Measurements from ENCODE around the gene EIF4ENIF1. TPM values are rescaled to one million over a fixed set of nuclear protein-coding genes. Genes with fewer than 3 reads are reported as not detected.
"Not testable (repeated sequence)": the region's sequence is repeated elsewhere in the genome, so short reads cannot be mapped to it uniquely, and the experiment has no call there.

Gene EIF4ENIF1
- total RNA-seq, 1 experiment from 2014 or later: 32.0 TPM

DNA sequence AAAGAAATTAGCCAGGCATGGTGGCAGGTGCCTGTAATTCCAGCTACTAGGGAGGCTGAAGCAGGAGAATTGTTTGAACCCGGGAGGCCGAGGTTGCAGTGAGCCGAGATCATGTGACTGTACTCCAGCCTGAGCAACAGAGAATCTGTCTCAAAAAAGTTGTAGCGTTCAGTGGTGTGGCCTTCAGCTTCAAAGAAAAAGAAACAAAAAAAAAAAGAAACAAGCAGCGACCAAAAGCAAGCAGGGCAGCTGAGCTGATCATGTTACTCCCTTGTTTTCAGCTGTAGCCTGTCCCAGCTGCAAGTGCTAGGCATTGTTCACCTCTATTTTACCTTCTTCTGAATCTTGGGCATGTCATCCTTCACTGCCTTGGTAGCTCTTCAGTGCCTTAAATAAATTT, 43.7 kb upstream of the EIF4ENIF1 start:
- H3K4me3 Mint-ChIP-seq (ENCODE audit: low read depth, unreplicated experiment): no peak overlapping the region
- H3K27me3 Mint-ChIP-seq (ENCODE audit: unreplicated experiment): no peaks in the 10 kb centered on the region
- no peak for DNase-seq
- no peaks in the 10 kb centered on the region for H3K36me3 Mint-ChIP-seq (ENCODE audit: insufficient read depth, unreplicated experiment)
- TF ChIP-seq, protein P1, sequence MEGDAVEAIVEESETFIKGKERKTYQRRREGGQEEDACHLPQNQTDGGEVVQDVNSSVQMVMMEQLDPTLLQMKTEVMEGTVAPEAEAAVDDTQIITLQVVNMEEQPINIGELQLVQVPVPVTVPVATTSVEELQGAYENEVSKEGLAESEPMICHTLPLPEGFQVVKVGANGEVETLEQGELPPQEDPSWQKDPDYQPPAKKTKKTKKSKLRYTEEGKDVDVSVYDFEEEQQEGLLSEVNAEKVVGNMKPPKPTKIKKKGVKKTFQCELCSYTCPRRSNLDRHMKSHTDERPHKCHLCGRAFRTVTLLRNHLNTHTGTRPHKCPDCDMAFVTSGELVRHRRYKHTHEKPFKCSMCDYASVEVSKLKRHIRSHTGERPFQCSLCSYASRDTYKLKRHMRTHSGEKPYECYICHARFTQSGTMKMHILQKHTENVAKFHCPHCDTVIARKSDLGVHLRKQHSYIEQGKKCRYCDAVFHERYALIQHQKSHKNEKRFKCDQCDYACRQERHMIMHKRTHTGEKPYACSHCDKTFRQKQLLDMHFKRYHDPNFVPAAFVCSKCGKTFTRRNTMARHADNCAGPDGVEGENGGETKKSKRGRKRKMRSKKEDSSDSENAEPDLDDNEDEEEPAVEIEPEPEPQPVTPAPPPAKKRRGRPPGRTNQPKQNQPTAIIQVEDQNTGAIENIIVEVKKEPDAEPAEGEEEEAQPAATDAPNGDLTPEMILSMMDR (IDR thresholded peaks at IDR 0.05; ENCODE audit: unreplicated experiment): no peak
- no peaks in the 10 kb centered on the region for H3K9me3 Mint-ChIP-seq (ENCODE audit: low read depth, unreplicated experiment)
- H3K27ac Mint-ChIP-seq (ENCODE audit: unreplicated experiment): no peak overlapping the region
- no TSS peak for BruUV-seq (replicated peaks)
- no peaks in the 10 kb centered on the region for H3K4me1 Mint-ChIP-seq (ENCODE audit: low read depth, unreplicated experiment)
- CTCF ChIA-PET: no interaction called here
- intact Hi-C loops (cut with micrococcal nuclease; ENCODE audit: unreplicated experiment): no loop called here

DNA sequence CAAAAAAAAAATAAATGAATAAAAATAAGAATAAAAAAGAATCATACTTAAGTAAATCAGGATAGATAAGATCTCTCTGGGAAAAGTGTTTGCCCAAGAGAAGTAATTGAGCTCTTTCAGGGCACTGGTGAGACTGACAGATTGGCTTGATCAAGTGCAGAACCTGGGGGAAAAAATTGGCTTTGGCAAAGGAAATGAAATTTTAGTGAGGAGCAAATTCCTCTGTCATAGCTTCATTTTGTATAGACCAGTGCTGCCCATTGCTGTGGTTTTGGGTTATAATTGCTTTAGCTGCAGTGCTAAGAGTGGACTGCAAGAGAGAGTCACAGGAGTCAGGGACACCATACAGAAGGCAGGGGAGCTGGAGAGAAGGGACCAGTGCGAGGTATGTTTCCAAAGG, 42.4 kb upstream of the EIF4ENIF1 start:
- H3K27me3 Mint-ChIP-seq (ENCODE audit: unreplicated experiment): no peaks in the 10 kb centered on the region
- CTCF ChIA-PET: no interaction called here
- no peak overlapping the region for H3K27ac Mint-ChIP-seq (ENCODE audit: unreplicated experiment)

DNA sequence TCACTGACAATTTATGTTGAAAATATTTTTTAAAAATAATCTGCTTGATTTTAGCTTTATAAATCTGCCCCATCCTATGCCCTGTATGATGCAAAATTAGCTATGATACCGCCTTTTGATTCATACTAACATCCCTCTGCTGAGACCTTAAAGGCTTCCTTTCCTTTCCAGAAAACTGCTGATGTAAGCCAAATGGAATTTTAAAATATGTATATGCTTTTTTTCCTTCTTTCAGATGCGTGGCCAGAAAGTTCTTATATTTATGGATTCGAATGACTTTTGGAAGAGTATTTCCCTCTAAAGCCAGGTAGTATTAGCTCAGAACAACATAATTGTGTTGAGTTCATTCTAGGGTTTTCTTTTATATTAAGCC, 41.2 kb upstream of the EIF4ENIF1 start:
- intact Hi-C loops (cut with micrococcal nuclease; ENCODE audit: unreplicated experiment): no loop called here
- no peaks in the 10 kb centered on the region for H3K9me3 Mint-ChIP-seq (ENCODE audit: low read depth, unreplicated experiment)
- DNase-seq: no peak
- no peak overlapping the region for H3K27ac Mint-ChIP-seq (ENCODE audit: unreplicated experiment)
- H3K4me1 Mint-ChIP-seq (ENCODE audit: low read depth, unreplicated experiment): no peaks in the 10 kb centered on the region
- CTCF ChIA-PET: no interaction called here
- no peaks in the 10 kb centered on the region for H3K27me3 Mint-ChIP-seq (ENCODE audit: unreplicated experiment)
- no TSS peak for BruUV-seq (replicated peaks)
- TF ChIP-seq, protein P1 (IDR thresholded peaks at IDR 0.05; ENCODE audit: unreplicated experiment): no peak
- H3K36me3 Mint-ChIP-seq (ENCODE audit: insufficient read depth, unreplicated experiment): no peaks in the 10 kb centered on the region
- no peak overlapping the region for H3K4me3 Mint-ChIP-seq (ENCODE audit: low read depth, unreplicated experiment)

More for the DNA sequence above, 42.4 kb upstream of the EIF4ENIF1 start:
- DNase-seq: no peak
- no peak overlapping the region for H3K4me3 Mint-ChIP-seq (ENCODE audit: low read depth, unreplicated experiment)
- no peaks in the 10 kb centered on the region for H3K36me3 Mint-ChIP-seq (ENCODE audit: insufficient read depth, unreplicated experiment)
- TF ChIP-seq, protein P1 (IDR thresholded peaks at IDR 0.05; ENCODE audit: unreplicated experiment): no peak
- no peaks in the 10 kb centered on the region for H3K4me1 Mint-ChIP-seq (ENCODE audit: low read depth, unreplicated experiment)
- H3K9me3 Mint-ChIP-seq (ENCODE audit: low read depth, unreplicated experiment): no peaks in the 10 kb centered on the region
- BruUV-seq (replicated peaks): no TSS peak
- intact Hi-C loops (cut with micrococcal nuclease; ENCODE audit: unreplicated experiment): no loop called here

DNA sequence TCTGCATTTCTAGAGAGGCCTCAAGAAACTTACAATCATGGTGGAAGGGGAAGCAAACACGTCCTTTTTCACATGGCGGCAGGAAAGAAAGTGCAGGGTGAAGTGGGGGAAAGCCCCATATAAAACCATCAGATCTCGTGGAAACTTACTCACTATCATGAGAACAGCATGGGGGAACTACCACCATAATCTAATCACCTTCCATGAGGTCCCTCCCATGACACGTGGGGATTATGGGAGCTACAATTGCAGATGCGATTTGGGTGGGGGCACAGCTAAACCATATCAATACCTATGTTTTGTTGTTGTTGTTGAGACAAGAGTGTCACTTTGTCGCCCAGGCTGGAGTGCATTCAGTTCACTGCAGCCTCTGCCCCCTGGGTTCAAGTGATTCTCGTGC, 36.6 kb upstream of the EIF4ENIF1 start:
- Mint-ChIP-seq H3K4me3 (ENCODE audit: low read depth, unreplicated experiment) (no peak overlapping the region), H3K9me3 (ENCODE audit: low read depth, unreplicated experiment) (no peaks in the 10 kb centered on the region), H3K27me3 (ENCODE audit: unreplicated experiment) (no peaks in the 10 kb centered on the region), H3K27ac (ENCODE audit: unreplicated experiment) (no peak overlapping the region), H3K4me1 (ENCODE audit: low read depth, unreplicated experiment) (no peaks in the 10 kb centered on the region), H3K36me3 (ENCODE audit: insufficient read depth, unreplicated experiment) (no peaks in the 10 kb centered on the region)
- intact Hi-C loops (cut with micrococcal nuclease; ENCODE audit: unreplicated experiment): no loop called here
- no peak for DNase-seq
- BruUV-seq (replicated peaks): no TSS peak
- CTCF ChIA-PET: interaction anchor here (0.5 kb wide), 1 partner anchor 20 kb away, joined by 7 read pairs; no protein-coding TSS in a partner anchor
- TF ChIP-seq, protein P1 (IDR thresholded peaks at IDR 0.05; ENCODE audit: unreplicated experiment): no peak

DNA sequence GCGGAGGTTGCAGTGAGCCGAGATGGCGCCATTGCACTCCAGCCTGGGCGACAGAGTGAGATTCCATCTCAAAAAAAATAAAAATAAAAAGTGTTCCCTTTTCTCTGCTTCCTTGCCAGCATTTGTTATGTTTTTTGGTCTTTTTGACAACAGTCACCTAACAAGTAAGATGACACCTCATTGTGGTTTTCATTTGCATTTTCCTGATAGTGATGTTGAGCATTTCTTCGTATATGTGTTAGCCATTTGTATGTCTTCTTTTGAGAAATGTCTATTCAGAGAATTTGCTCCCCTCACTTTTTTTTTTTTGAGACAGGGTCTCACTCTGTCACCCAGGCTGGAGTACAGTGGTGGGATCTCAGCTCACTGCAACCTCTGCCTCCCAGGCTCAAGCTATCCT, 34.5 kb upstream of the EIF4ENIF1 start:
- H3K9me3 Mint-ChIP-seq (ENCODE audit: low read depth, unreplicated experiment); H3K27me3 Mint-ChIP-seq (ENCODE audit: unreplicated experiment); H3K36me3 Mint-ChIP-seq (ENCODE audit: insufficient read depth, unreplicated experiment); H3K4me3 Mint-ChIP-seq (ENCODE audit: low read depth, unreplicated experiment); H3K4me1 Mint-ChIP-seq (ENCODE audit: low read depth, unreplicated experiment); H3K27ac Mint-ChIP-seq (ENCODE audit: unreplicated experiment); intact Hi-C loops (cut with micrococcal nuclease; ENCODE audit: unreplicated experiment); DNase-seq; BruUV-seq (replicated peaks): not testable (repeated sequence)
- CTCF ChIA-PET: interaction anchor here (0.6 kb wide), 1 partner anchor 29 kb away, joined by 4 read pairs; no protein-coding TSS in a partner anchor
